ENCODE results near the gene ELF2.

DNA sequence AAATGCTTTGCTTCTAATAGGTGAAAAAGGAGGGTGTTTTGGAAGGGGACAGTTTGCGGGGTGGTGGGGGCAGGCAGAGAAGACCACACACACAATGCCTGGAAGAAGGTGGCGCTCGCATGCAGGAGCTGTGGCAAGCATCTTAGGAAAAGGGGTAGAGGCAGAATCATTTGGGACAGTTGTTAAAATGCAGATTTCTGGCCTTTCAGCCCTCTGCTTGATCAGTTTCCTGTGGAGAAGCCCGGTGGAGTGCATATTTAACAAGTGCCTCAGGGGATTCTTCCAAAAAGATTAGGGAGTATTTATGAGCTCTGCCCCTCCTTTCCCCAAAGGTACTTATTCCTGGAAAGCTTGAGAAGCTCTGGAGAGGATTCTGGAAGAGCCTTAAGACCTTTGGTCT lies 156.6 kb downstream of the ELF2 start:
- TF ChIP-seq POLR2A (IDR thresholded peaks at IDR 0.05): no peak
- TF ChIP-seq, protein P1, sequence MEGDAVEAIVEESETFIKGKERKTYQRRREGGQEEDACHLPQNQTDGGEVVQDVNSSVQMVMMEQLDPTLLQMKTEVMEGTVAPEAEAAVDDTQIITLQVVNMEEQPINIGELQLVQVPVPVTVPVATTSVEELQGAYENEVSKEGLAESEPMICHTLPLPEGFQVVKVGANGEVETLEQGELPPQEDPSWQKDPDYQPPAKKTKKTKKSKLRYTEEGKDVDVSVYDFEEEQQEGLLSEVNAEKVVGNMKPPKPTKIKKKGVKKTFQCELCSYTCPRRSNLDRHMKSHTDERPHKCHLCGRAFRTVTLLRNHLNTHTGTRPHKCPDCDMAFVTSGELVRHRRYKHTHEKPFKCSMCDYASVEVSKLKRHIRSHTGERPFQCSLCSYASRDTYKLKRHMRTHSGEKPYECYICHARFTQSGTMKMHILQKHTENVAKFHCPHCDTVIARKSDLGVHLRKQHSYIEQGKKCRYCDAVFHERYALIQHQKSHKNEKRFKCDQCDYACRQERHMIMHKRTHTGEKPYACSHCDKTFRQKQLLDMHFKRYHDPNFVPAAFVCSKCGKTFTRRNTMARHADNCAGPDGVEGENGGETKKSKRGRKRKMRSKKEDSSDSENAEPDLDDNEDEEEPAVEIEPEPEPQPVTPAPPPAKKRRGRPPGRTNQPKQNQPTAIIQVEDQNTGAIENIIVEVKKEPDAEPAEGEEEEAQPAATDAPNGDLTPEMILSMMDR (IDR thresholded peaks at IDR 0.05): no peak

All from suprapubic skin (tissue), 3 donors.